Measurements from ENCODE around the gene TBC1D14. TPM values are rescaled to one million over a fixed set of nuclear protein-coding genes. Genes with fewer than 3 reads are reported as not detected.

TBC1D14 gene
- total and polyA plus RNA-seq, 10 of the 15 experiments (the other 5 are each of a cell fraction or from before 2014, with no cell fraction given), result 0.87 to 39.3 (median 30.1) TPM

DNA sequence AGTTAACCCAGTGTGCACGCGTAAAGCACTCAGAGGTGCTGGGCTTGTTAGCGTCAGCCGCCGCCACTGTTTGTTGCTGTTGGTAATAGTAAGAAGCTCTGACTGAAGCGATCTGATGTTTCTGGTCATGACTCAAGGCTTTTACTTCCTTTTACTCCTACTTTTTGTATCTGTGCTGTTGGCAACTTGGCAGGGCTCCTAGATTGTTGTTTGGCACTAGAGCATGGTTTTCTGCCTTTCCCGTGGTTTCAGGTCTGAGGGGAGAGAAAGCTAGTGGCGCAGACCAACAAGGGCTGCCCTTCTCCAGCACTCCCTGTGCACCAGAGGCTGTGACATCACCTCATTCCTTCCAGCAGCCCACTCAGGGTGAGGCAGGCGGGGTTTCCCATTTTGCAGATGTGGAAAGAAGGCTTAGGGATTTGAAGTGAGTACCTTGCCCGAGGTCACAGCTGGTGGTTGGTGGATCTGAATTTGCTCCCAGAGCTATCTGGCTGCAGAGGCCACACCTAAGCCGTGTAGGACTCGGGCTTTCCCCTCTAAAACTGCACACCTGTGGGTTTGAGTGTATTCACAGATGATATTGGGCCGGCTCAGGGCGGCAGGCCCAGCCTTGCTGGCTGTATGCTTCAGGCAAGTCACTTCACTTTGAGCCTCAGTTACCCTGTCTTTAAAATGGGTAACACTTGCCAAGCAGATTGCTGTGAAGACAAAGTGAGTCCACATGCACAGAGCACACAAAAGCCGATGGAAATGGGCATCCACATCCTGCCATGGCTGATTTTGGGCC is 82.3 kb downstream of the TBC1D14 start:
- POLR2A ChIA-PET, result no interaction called here
- H4K20me1 ChIP-seq (ENCODE audit: control insufficient read depth, insufficient read depth), result no peaks in the 10 kb centered on the region

More for the DNA sequence above, 82.3 kb downstream of the TBC1D14 start:
- peaks cover 34% of the 10 kb centered on the region for H3K79me2 ChIP-seq (ENCODE audit: control insufficient read depth, insufficient read depth, low read length)
- no peaks in the 10 kb centered on the region for H3K27me3 ChIP-seq (replicated peaks in 1 of 2; ENCODE audit: control insufficient read depth in 2 of 2, insufficient read depth in 2 of 2, low read length in 1 of 2)
- no peak overlapping the region for H3K9ac ChIP-seq (ENCODE audit: control insufficient read depth, insufficient read depth, low read length)
- H3K36me3 ChIP-seq (ENCODE audit: control insufficient read depth in 2 of 2, insufficient read depth in 2 of 2, low read length in 1 of 2), result peaks cover 1 to 17% of the 10 kb centered on the region in 2 experiments; a peak in 3 of 4 replicates
- in situ Hi-C loops (cut with MboI), result no loop called here
- no peak overlapping the region for H3K4me3 ChIP-seq
- peak; percentile 15; the same call in 2 of the 3 replicates for ATAC-seq
- RAD21 ChIA-PET (ENCODE audit: unreplicated experiment), result interaction anchor here (0.7 to 1.4 kb wide), 3 partner anchors 16 to 79 kb away, joined by 3 read pairs; no protein-coding TSS in a partner anchor
- H3K4me1 ChIP-seq (ENCODE audit: control insufficient read depth, insufficient read depth, low read length), result peaks cover 32% of the 10 kb centered on the region
- intact Hi-C loops (cut with micrococcal nuclease; ENCODE audit: unreplicated experiment), result no loop called here
- no peak overlapping the region for H2AFZ ChIP-seq (ENCODE audit: control insufficient read depth, low read depth, low read length)
- DNase-seq (ENCODE audit: low read depth, low spot score), result no peak
- CTCF ChIA-PET, result interaction anchor here (1.1 to 2.5 kb wide), 7 partner anchors 19 to 118 kb away, joined by 3 to 6 read pairs (median 3); no protein-coding TSS in a partner anchor
- 65% methylated on average over 15 of the region's 15 CpGs for WGBS (ENCODE audit: insufficient coverage, insufficient replicate concordance, low lambda C conversion rate, missing lambda C conversion rate)
- no peaks in the 10 kb centered on the region for H3K9me3 ChIP-seq (replicated peaks; ENCODE audit: control insufficient read depth, insufficient read depth, low read length)
- H3K27ac ChIP-seq (ENCODE audit: control insufficient read depth, insufficient read depth), result peak overlapping the region; percentile 56
- no peak for FAIRE-seq
- SMC1A ChIA-PET (ENCODE audit: uncharacterized antibody, unreplicated experiment), result interaction anchor here (1.1 to 1.8 kb wide), 3 partner anchors 16 to 65 kb away, joined by 3 to 6 read pairs (median 4); no protein-coding TSS in a partner anchor
- no TSS peak for BruUV-seq (replicated peaks)
- TF ChIP-seq DPF2 (IDR thresholded peaks at IDR 0.05) (no peak), MXI1 (IDR thresholded peaks at IDR 0.05; ENCODE audit: low read depth, low read length) (no peak), MLLT1 (IDR thresholded peaks at IDR 0.05) (no peak), TARDBP (IDR thresholded peaks at IDR 0.05; ENCODE audit: borderline replicate concordance) (no peak), RB1 (IDR thresholded peaks at IDR 0.05; ENCODE audit: borderline replicate concordance) (no peak), FOXK2 (IDR thresholded peaks at IDR 0.05) (no peak), GABPA (IDR thresholded peaks at IDR 0.05; ENCODE audit: low read depth) (no peak), SRF (IDR thresholded peaks at IDR 0.05; ENCODE audit: low read depth in 2 of 2, low read length in 2 of 2) (no peak), POU2F2 (IDR thresholded peaks at IDR 0.05; ENCODE audit: borderline replicate concordance, low read depth, low read length) (no peak), RAD21 (IDR thresholded peaks at IDR 0.05; ENCODE audit: insufficient read depth, low read depth, low read length) (no peak), SMAD1 (IDR thresholded peaks at IDR 0.05; ENCODE audit: low read depth, partially characterized antibody) (no peak)
- TF ChIP-seq, protein P1, sequence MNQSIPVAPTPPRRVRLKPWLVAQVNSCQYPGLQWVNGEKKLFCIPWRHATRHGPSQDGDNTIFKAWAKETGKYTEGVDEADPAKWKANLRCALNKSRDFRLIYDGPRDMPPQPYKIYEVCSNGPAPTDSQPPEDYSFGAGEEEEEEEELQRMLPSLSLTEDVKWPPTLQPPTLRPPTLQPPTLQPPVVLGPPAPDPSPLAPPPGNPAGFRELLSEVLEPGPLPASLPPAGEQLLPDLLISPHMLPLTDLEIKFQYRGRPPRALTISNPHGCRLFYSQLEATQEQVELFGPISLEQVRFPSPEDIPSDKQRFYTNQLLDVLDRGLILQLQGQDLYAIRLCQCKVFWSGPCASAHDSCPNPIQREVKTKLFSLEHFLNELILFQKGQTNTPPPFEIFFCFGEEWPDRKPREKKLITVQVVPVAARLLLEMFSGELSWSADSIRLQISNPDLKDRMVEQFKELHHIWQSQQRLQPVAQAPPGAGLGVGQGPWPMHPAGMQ (IDR thresholded peaks at IDR 0.05; ENCODE audit: borderline replicate concordance), result no peak
- TF ChIP-seq, protein P2, sequence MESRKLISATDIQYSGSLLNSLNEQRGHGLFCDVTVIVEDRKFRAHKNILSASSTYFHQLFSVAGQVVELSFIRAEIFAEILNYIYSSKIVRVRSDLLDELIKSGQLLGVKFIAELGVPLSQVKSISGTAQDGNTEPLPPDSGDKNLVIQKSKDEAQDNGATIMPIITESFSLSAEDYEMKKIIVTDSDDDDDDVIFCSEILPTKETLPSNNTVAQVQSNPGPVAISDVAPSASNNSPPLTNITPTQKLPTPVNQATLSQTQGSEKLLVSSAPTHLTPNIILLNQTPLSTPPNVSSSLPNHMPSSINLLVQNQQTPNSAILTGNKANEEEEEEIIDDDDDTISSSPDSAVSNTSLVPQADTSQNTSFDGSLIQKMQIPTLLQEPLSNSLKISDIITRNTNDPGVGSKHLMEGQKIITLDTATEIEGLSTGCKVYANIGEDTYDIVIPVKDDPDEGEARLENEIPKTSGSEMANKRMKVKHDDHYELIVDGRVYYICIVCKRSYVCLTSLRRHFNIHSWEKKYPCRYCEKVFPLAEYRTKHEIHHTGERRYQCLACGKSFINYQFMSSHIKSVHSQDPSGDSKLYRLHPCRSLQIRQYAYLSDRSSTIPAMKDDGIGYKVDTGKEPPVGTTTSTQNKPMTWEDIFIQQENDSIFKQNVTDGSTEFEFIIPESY (IDR thresholded peaks at IDR 0.05), result no peak
- H3K4me2 ChIP-seq (ENCODE audit: control insufficient read depth, insufficient read depth), result peak overlapping the region; percentile 45
